Measurements from ENCODE around the gene SLAMF1. TPM values are rescaled to one million over a fixed set of nuclear protein-coding genes. Genes with fewer than 3 reads are reported as not detected.

The SLAMF1 gene, protein sequence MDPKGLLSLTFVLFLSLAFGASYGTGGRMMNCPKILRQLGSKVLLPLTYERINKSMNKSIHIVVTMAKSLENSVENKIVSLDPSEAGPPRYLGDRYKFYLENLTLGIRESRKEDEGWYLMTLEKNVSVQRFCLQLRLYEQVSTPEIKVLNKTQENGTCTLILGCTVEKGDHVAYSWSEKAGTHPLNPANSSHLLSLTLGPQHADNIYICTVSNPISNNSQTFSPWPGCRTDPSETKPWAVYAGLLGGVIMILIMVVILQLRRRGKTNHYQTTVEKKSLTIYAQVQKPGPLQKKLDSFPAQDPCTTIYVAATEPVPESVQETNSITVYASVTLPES
- not detected in 2 replicates for total RNA-seq (2014; rRNA removed; shearing (Covaris generic))

DNA sequence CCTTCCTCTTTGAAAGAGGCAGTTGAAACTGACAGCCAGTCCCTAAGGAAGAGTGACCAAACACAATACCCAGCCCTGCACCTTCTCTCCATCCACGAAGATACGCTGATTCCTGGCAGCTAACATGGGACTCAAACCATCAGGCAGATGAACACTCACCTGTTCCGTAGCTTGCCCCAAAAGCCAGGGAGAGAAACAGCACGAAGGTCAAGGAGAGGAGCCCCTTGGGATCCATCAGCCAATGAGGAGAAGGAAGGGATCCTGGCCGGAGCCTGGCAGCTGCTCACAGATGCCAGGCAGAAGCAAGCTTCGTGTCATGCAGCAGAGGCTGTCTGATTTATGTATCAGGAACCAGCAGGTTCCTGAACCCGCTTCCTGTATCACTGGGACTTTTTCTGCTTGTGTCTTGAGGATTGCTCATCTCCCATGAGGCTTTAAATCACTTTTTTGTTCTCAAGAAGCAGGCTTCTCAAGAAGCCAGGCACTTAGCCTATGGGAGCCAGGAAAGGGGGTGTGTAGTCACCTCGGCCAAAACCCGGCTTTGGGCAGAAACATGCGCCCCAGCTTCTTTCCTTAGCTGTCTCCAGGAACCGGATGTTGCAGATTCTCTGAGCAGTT is at the start of gene SLAMF1:
TSS of gene SLAMF1 (minus strand) at position 334 of the 618 bp plus-strand sequence. CDS start at position 235, 99 bp downstream.

DNA sequence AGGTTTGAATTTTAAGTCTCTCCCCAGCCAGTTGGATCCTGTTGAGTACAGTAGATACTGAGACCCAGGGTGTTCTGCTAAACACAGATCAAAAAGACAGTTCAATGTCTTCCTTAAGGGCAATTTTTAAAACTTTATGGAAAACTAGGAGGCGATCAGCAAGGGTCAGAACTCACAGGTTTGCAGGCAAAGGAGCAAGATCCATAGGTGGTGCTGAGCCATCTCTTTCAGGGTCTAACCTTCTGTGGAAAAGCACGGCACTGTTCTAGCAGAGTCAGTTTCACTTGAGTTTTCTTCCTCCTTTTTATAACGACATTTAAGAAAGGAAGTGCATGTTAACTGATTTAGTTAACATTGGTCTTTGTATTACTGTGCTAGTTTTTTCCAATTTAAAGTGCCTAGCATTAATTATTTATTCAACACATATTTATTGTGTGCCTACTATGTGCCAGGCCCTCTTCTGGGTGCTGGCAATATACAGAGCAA is 67.6 kb downstream of the SLAMF1 start, which contains the start of gene CD84:
TSS of gene CD84 (minus strand) at position 281 of the 486 bp plus-strand sequence. CDS start at position 222, 59 bp downstream.

Other genes with a start within 250 kb of the SLAMF1 start
- gene VANGL2, start 246.5 kb downstream of the SLAMF1 start, total RNA-seq (2014; rRNA removed; shearing (Covaris generic)), result 1.3 and 1.4 TPM in 2 replicates
- not detected in 2 replicates for gene SLAMF6, start 123.8 kb downstream of the SLAMF1 start, total RNA-seq (2014; rRNA removed; shearing (Covaris generic))
- gene CD84, start 67.5 kb downstream of the SLAMF1 start, total RNA-seq (2014; rRNA removed; shearing (Covaris generic)), result not detected in 2 replicates
- gene CD48, start 64.8 kb upstream of the SLAMF1 start, total RNA-seq (2014; rRNA removed; shearing (Covaris generic)), result not detected in 2 replicates
- 1.8 and 3.2 TPM in 2 replicates for gene SLAMF7, start 92.2 kb upstream of the SLAMF1 start, total RNA-seq (2014; rRNA removed; shearing (Covaris generic))
- gene LY9, start 149.1 kb upstream of the SLAMF1 start, total RNA-seq (2014; rRNA removed; shearing (Covaris generic)), result not detected in 2 replicates
- gene CD244, start 215.8 kb upstream of the SLAMF1 start, total RNA-seq (2014; rRNA removed; shearing (Covaris generic)), result not detected in 2 replicates
- not detected in 2 replicates for gene ITLN1, start 238.1 kb upstream of the SLAMF1 start, total RNA-seq (2014; rRNA removed; shearing (Covaris generic))